Effector CD8-positive, alpha-beta T cell (primary cell): ENCODE results near the gene CNOT3.

Experiments
- DNase-seq: peaks from one replicate; lab custom pipeline; 2025; lab: John Stamatoyannopoulos, UW

CNOT3 gene

GRCh38 chr19:54149021-54149812, 11.7 kb downstream of the CNOT3 start:
- no peak for DNase-seq

GRCh38 chr19:54151362-54152035, 13.9 kb downstream of the CNOT3 start:
- DNase-seq = no peak

GRCh38 chr19:54152267-54152666, 14.7 kb downstream of the CNOT3 start:
- DNase-seq = no peak

GRCh38 chr19:54152878-54153524, 15.4 kb downstream of the CNOT3 start:
- DNase-seq = no peak

- no peak for DNase-seq
These were observed 16.3 kb downstream of the CNOT3 start for GRCh38 chr19:54153731-54154326.

- DNase-seq = no peak
These were observed 17.2 kb downstream of the CNOT3 start for GRCh38 chr19:54154603-54155345.

GRCh38 chr19:54155694-54156093, 18.1 kb downstream of the CNOT3 start:
- no peak for DNase-seq

GRCh38 chr19:54156490-54156889, 18.9 kb downstream of the CNOT3 start:
- DNase-seq = no peak

- no peak for DNase-seq
These were observed 19.4 kb downstream of the CNOT3 start for GRCh38 chr19:54156953-54157352.

- DNase-seq = no peak
These were observed 21.3 kb downstream of the CNOT3 start for GRCh38 chr19:54158812-54159351.

- peak; percentile 98 for DNase-seq
These were observed 22.0 kb downstream of the CNOT3 start, which contains the start of gene LENG1 for GRCh38 chr19:54159352-54160181. Gene LENG1 (minus strand): TSS chr19:54159721. CDS start chr19:54159695, 26 bp downstream.

GRCh38 chr19:54160182-54160811, 22.7 kb downstream of the CNOT3 start:
- DNase-seq = no peak

- DNase-seq = no peak
These were observed 23.3 kb downstream of the CNOT3 start for GRCh38 chr19:54160854-54161253.

GRCh38 chr19:54162241-54162805, 24.8 kb downstream of the CNOT3 start:
- peak; percentile 75 for DNase-seq

- DNase-seq = no peak
These were observed 25.3 kb downstream of the CNOT3 start for GRCh38 chr19:54162884-54163283.

GRCh38 chr19:54164369-54165068, 27.0 kb downstream of the CNOT3 start:
- DNase-seq = peak; percentile 10

- no peak for DNase-seq
These were observed 27.7 kb downstream of the CNOT3 start for GRCh38 chr19:54165222-54165621.

GRCh38 chr19:54168174-54168917, 30.8 kb downstream of the CNOT3 start:
- peak; percentile 86 for DNase-seq
